ENCODE data around the gene SYT12. TPM values are rescaled to one million over a fixed set of nuclear protein-coding genes. Genes with fewer than 3 reads are reported as not detected.

Gene SYT12
- total RNA-seq, 3 donors from 2014 or later (not counting 1 experiment from before 2014, with no cell fraction given) = not detected

GRCh38 chr11:67015048-67015447, 7.9 kb upstream of the SYT12 start:
- H3K4me1 ChIP-seq (ENCODE audit: control insufficient read depth, insufficient read depth, low read length) = no peaks in the 10 kb centered on the region
- Mint-ChIP-seq H3K36me3 (no peaks in the 10 kb centered on the region), H3K4me3 (no peak overlapping the region), H3K9me3 (no peaks in the 10 kb centered on the region), H3K27me3 (ENCODE audit: low read depth in 2 of 2) (peaks cover 10 to 14% of the 10 kb centered on the region in 2 donors), H3K4me1 (no peaks in the 10 kb centered on the region), H3K27ac (no peak overlapping the region)
- TF ChIP-seq CTCF (IDR thresholded peaks at IDR 0.05) = no peak
- ATAC-seq (no peak), DNase-seq (peak in 1 of 2 donors; percentile 1)
- no peaks in the 10 kb centered on the region for H3K9me3 ChIP-seq (ENCODE audit: control insufficient read depth, insufficient read depth, low read length)
- H3K27ac ChIP-seq (ENCODE audit: low read length) = no peak overlapping the region
- 92% methylated on average over 8 of the region's 8 CpGs for WGBS (ENCODE audit: insufficient coverage)
- intact Hi-C loops (cut with micrococcal nuclease) = no loop called here
- H3K4me3 ChIP-seq (ENCODE audit: low read length) = no peak overlapping the region
- no peaks in the 10 kb centered on the region for H3K27me3 ChIP-seq (ENCODE audit: control insufficient read depth, insufficient read depth, low read length)
- H3K36me3 ChIP-seq (ENCODE audit: control insufficient read depth, insufficient read depth, low read length) = no peaks in the 10 kb centered on the region

GRCh38 chr11:67016550-67016949, 6.4 kb upstream of the SYT12 start:
- 74% methylated on average over 5 of the region's 5 CpGs for whole genome bisulfite sequencing (ENCODE audit: insufficient coverage)

GRCh38 chr11:67020949-67021348, 2.0 kb upstream of the SYT12 start:
- Mint-ChIP-seq H3K9me3 (no peaks in the 10 kb centered on the region), H3K27me3 (ENCODE audit: low read depth in 2 of 2) (peaks cover 25 to 27% of the 10 kb centered on the region in 2 donors), H3K4me3 (no peak overlapping the region), H3K4me1 (peaks cover 12 to 29% of the 10 kb centered on the region in 2 donors), H3K36me3 (no peaks in the 10 kb centered on the region), H3K27ac (no peak overlapping the region)
- WGBS (ENCODE audit: insufficient coverage) = 86% methylated on average over 6 of the region's 6 CpGs
- Histone ChIP-seq H3K27me3 (ENCODE audit: control insufficient read depth, insufficient read depth, low read length) (peaks cover 20% of the 10 kb centered on the region), H3K4me1 (ENCODE audit: control insufficient read depth, insufficient read depth, low read length) (peaks cover 28% of the 10 kb centered on the region), H3K9me3 (ENCODE audit: control insufficient read depth, insufficient read depth, low read length) (no peaks in the 10 kb centered on the region), H3K4me3 (ENCODE audit: low read length) (no peak overlapping the region), H3K36me3 (ENCODE audit: control insufficient read depth, insufficient read depth, low read length) (no peaks in the 10 kb centered on the region), H3K27ac (ENCODE audit: low read length) (no peak overlapping the region)
- ATAC-seq (no peak), DNase-seq (no peak)
- TF ChIP-seq CTCF (IDR thresholded peaks at IDR 0.05) = no peak
- intact Hi-C loops (cut with micrococcal nuclease) = no loop called here

More at GRCh38 chr11:67016550-67016949, 6.4 kb upstream of the SYT12 start:
- H3K4me3 Mint-ChIP-seq = no peak overlapping the region
- H3K27me3 Mint-ChIP-seq (ENCODE audit: low read depth in 2 of 2) = peaks cover 16 to 22% of the 10 kb centered on the region in 2 donors
- no peak for ATAC-seq
- DNase-seq = peak in 1 of 2 donors; percentile 1
- no peak overlapping the region for H3K27ac Mint-ChIP-seq
- Histone ChIP-seq H3K4me3 (ENCODE audit: low read length) (no peak overlapping the region), H3K4me1 (ENCODE audit: control insufficient read depth, insufficient read depth, low read length) (no peaks in the 10 kb centered on the region), H3K27me3 (ENCODE audit: control insufficient read depth, insufficient read depth, low read length) (no peaks in the 10 kb centered on the region), H3K9me3 (ENCODE audit: control insufficient read depth, insufficient read depth, low read length) (no peaks in the 10 kb centered on the region), H3K36me3 (ENCODE audit: control insufficient read depth, insufficient read depth, low read length) (no peaks in the 10 kb centered on the region), H3K27ac (ENCODE audit: low read length) (no peak overlapping the region)
- no peak for TF ChIP-seq CTCF (IDR thresholded peaks at IDR 0.05)
- H3K9me3 Mint-ChIP-seq = no peaks in the 10 kb centered on the region
- intact Hi-C loops (cut with micrococcal nuclease) = no loop called here
- no peaks in the 10 kb centered on the region for H3K36me3 Mint-ChIP-seq
- no peaks in the 10 kb centered on the region for H3K4me1 Mint-ChIP-seq

GRCh38 chr11:67022341-67022933, 497 bp upstream of the SYT12 start:
- 47% methylated on average over 20 of the region's 20 CpGs for WGBS (ENCODE audit: insufficient coverage)
- peak overlapping the region; percentile 63 for H3K4me3 Mint-ChIP-seq
- Histone ChIP-seq H3K4me3 (ENCODE audit: low read length) (no peak overlapping the region), H3K36me3 (ENCODE audit: control insufficient read depth, insufficient read depth, low read length) (no peaks in the 10 kb centered on the region), H3K27me3 (ENCODE audit: control insufficient read depth, insufficient read depth, low read length) (peaks cover 20% of the 10 kb centered on the region), H3K9me3 (ENCODE audit: control insufficient read depth, insufficient read depth, low read length) (no peaks in the 10 kb centered on the region), H3K4me1 (ENCODE audit: control insufficient read depth, insufficient read depth, low read length) (peaks cover 29% of the 10 kb centered on the region), H3K27ac (ENCODE audit: low read length) (no peak overlapping the region)
- H3K27ac Mint-ChIP-seq = no peak overlapping the region
- no peaks in the 10 kb centered on the region for H3K9me3 Mint-ChIP-seq
- peaks cover 25 to 27% of the 10 kb centered on the region in 2 donors for H3K27me3 Mint-ChIP-seq (ENCODE audit: low read depth in 2 of 2)
- H3K4me1 Mint-ChIP-seq = peaks cover 12 to 29% of the 10 kb centered on the region in 2 donors
- TF ChIP-seq CTCF (IDR thresholded peaks at IDR 0.05) = no peak
- no peak for DNase-seq
- intact Hi-C loops (cut with micrococcal nuclease) = no loop called here
- ATAC-seq = no peak
- no peaks in the 10 kb centered on the region for H3K36me3 Mint-ChIP-seq
